HFFc6 (cell line): ENCODE results near the gene LMO1. TPM values are rescaled to one million over a fixed set of nuclear protein-coding genes. Genes with fewer than 3 reads are reported as not detected.

Experiments
- DNase-seq: peaks from one replicate; pipeline ENCODE4 v3.0.0-alpha.2; 2018
- H3K27ac Mint-ChIP-seq: 2 replicates; pipeline ENCODE4 v1.8.0; 2020; ENCODE audit warnings: mild to moderate bottlenecking, mixed read lengths
- H3K27me3 Mint-ChIP-seq: 2 replicates; pipeline ENCODE4 v1.8.0; 2021; ENCODE audit warnings: mild to moderate bottlenecking, moderate library complexity, mixed read lengths; ENCODE audit not compliant: insufficient read depth
- H3K36me3 Mint-ChIP-seq: 2 replicates; pipeline ENCODE4 v1.8.0; 2021; ENCODE audit warnings: low read depth, mixed read lengths
- H3K4me1 Mint-ChIP-seq: 2 replicates; pipeline ENCODE4 v1.8.0; 2020; ENCODE audit warnings: low read depth, mixed read lengths
- H3K4me3 Mint-ChIP-seq: 2 replicates; pipeline ENCODE4 v1.8.0; 2020; ENCODE audit warnings: mild to moderate bottlenecking, moderate library complexity, mixed read lengths
- H3K9me3 Mint-ChIP-seq: 2 replicates; pipeline ENCODE4 v1.8.0; 2020; ENCODE audit warnings: mild to moderate bottlenecking, mixed read lengths
- CTCF ChIP-seq: fragments of 200-600 bp; sonication (generic); IDR thresholded peaks from 2 replicates; pipeline ENCODE4 v1.5.0; 2021; ENCODE audit warnings: antibody characterized with exemption, mild to moderate bottlenecking
- total RNA-seq, 6 experiments: library from RNA; stranded (reverse); fragmentation: NEBNext Ultra II Directional; extraction: Animal tissue kit (Norgen Biotek cat#: 25700); gene quantifications; 2 replicates in 1 of 6; 3 replicates in 5 of 6; pipeline ENCODE4 v1.2.3, GENCODE V29; 2021

The LMO1 gene
- total RNA-seq, 6 experiments from 2014 or later: not detected

GRCh38 chr11:8276528-8276927, 12.8 kb upstream of the LMO1 start:
- Mint-ChIP-seq H3K27ac (no peak overlapping the region), H3K4me1 (no peaks in the 10 kb centered on the region), H3K9me3 (no peaks in the 10 kb centered on the region), H3K36me3 (no peaks in the 10 kb centered on the region), H3K4me3 (no peak overlapping the region), H3K27me3 (peaks cover 1% of the 10 kb centered on the region)
- DNase-seq: no peak
- TF ChIP-seq CTCF: no peak

GRCh38 chr11:8273287-8273686, 9.6 kb upstream of the LMO1 start:
- Mint-ChIP-seq H3K9me3 (no peaks in the 10 kb centered on the region), H3K27ac (no peak overlapping the region), H3K4me1 (no peaks in the 10 kb centered on the region), H3K36me3 (no peaks in the 10 kb centered on the region), H3K4me3 (no peak overlapping the region), H3K27me3 (peaks cover 23% of the 10 kb centered on the region)
- DNase-seq: no peak
- TF ChIP-seq CTCF: no peak

GRCh38 chr11:8271106-8271886, 7.6 kb upstream of the LMO1 start:
- no peak for TF ChIP-seq CTCF
- DNase-seq: no peak
- Mint-ChIP-seq H3K4me1 (no peaks in the 10 kb centered on the region), H3K27me3 (peaks cover 31% of the 10 kb centered on the region), H3K9me3 (no peaks in the 10 kb centered on the region), H3K27ac (no peak overlapping the region), H3K4me3 (no peak overlapping the region), H3K36me3 (no peaks in the 10 kb centered on the region)

- Mint-ChIP-seq H3K27me3 (peaks cover 42% of the 10 kb centered on the region), H3K9me3 (no peaks in the 10 kb centered on the region), H3K36me3 (no peaks in the 10 kb centered on the region), H3K4me3 (no peak overlapping the region), H3K27ac (no peak overlapping the region), H3K4me1 (no peaks in the 10 kb centered on the region)
- DNase-seq: no peak
- TF ChIP-seq CTCF: no peak
Measured at GRCh38 chr11:8269636-8270035, 6.0 kb upstream of the LMO1 start.

GRCh38 chr11:8268530-8269400, 5.1 kb upstream of the LMO1 start:
- no peak for TF ChIP-seq CTCF
- Mint-ChIP-seq H3K27me3 (peaks cover 42% of the 10 kb centered on the region), H3K36me3 (no peaks in the 10 kb centered on the region), H3K9me3 (no peaks in the 10 kb centered on the region), H3K4me3 (no peak overlapping the region), H3K27ac (no peak overlapping the region), H3K4me1 (peaks cover 5% of the 10 kb centered on the region)
- no peak for DNase-seq
